Endodermal cell (in vitro differentiated cells): ENCODE results near the gene LZTR1. TPM values are rescaled to one million over a fixed set of nuclear protein-coding genes. Genes with fewer than 3 reads are reported as not detected.

Experiments
- DNase-seq: peaks from one replicate; pipeline ENCODE4 v3.0.0-alpha.2; 2017
- H3K27ac ChIP-seq: 2 replicates; pipeline ENCODE4 v1.5.1; 2013; ENCODE audit warnings: mild to moderate bottlenecking, low read depth, low read length, moderate library complexity
- H3K27me3 ChIP-seq: 2 replicates; pipeline ENCODE4 v1.6.1; 2013; ENCODE audit warnings: mild to moderate bottlenecking, low read length, moderate library complexity; ENCODE audit not compliant: insufficient read depth, control insufficient read depth, poor library complexity, severe bottlenecking
- H3K36me3 ChIP-seq: 2 replicates; pipeline ENCODE4 v1.7.0; 2013; ENCODE audit warnings: mild to moderate bottlenecking, low read length, moderate library complexity; ENCODE audit not compliant: control insufficient read depth, insufficient read depth
- H3K4me1 ChIP-seq: one replicate; pipeline ENCODE4 v1.7.0; 2013; ENCODE audit warnings: low read length; ENCODE audit not compliant: control insufficient read depth, insufficient read depth
- H3K4me3 ChIP-seq: 2 replicates; pipeline ENCODE4 v1.5.1; 2013; ENCODE audit warnings: mild to moderate bottlenecking, low read length, moderate library complexity
- H3K9ac ChIP-seq: 2 replicates; pipeline ENCODE4 v1.6.1; 2013; ENCODE audit warnings: mild to moderate bottlenecking, low read length, moderate library complexity; ENCODE audit not compliant: poor library complexity, severe bottlenecking; ENCODE audit errors: extremely low read depth
- H3K9me3 ChIP-seq: 2 replicates; pipeline ENCODE4 v1.6.1; 2013; ENCODE audit warnings: mild to moderate bottlenecking, low read length, moderate library complexity; ENCODE audit not compliant: control insufficient read depth
- H3K27ac Mint-ChIP-seq: 2 replicates; pipeline ENCODE4 v1.8.0; 2020; ENCODE audit warnings: mixed read lengths
- H3K27me3 Mint-ChIP-seq: 2 replicates; pipeline ENCODE4 v1.8.0; 2021; ENCODE audit warnings: mild to moderate bottlenecking, mixed read lengths; ENCODE audit not compliant: insufficient read depth
- H3K36me3 Mint-ChIP-seq: 2 replicates; pipeline ENCODE4 v1.8.0; 2020; ENCODE audit warnings: low read depth, mixed read lengths
- H3K4me1 Mint-ChIP-seq: 2 replicates; pipeline ENCODE4 v1.8.0; 2020; ENCODE audit warnings: mixed read lengths
- H3K4me3 Mint-ChIP-seq: 2 replicates; pipeline ENCODE4 v1.8.0; 2020; ENCODE audit warnings: mild to moderate bottlenecking, moderate library complexity, mixed read lengths
- H3K9me3 Mint-ChIP-seq: 2 replicates; pipeline ENCODE4 v1.8.0; 2020; ENCODE audit warnings: mild to moderate bottlenecking, mixed read lengths
- CTCF ChIP-seq: fragments of 200-600 bp; sonication (generic); conservative IDR thresholded peaks from 2 replicates; pipeline ENCODE4 v1.5.0; 2021; ENCODE audit warnings: antibody characterized with exemption, mild to moderate bottlenecking
- WGBS, 2 experiments: methylation state at CpG; one replicate each; pipeline versions ENCODE4 v1.1.5 to v1.1.7; 2013; ENCODE audit warnings: missing lambda C conversion rate in 2 of 2, mixed read lengths in 1 of 2; ENCODE audit not compliant: insufficient coverage in 1 of 2, insufficient read length in 1 of 2; 5-methylcytosine and 5-hydroxymethylcytosine counted together
- total RNA-seq, 2 donors: library from RNA; stranded (reverse); fragmentation: NEBNext Ultra II Directional in 1 of 2; extraction: Animal tissue kit (Norgen Biotek cat#: 25700) in 1 of 2; gene quantifications; 2 replicates in 1 of 2; 3 replicates in 1 of 2; pipeline ENCODE4 v1.2.1, GENCODE V29; 2021

The LZTR1 gene
- total RNA-seq, 2 donors from 2014 or later = 56.5 to 73.2 TPM

- H3K9me3 Mint-ChIP-seq = no peaks in the 10 kb centered on the region
- no peak for DNase-seq
- H3K4me3 Mint-ChIP-seq = peak overlapping the region; percentile 57
- no peak overlapping the region for H3K27ac Mint-ChIP-seq
- Histone ChIP-seq H3K4me3 (no peak overlapping the region), H3K27ac (no peak overlapping the region), H3K9ac (no peak overlapping the region), H3K36me3 (no peaks in the 10 kb centered on the region), H3K4me1 (no peaks in the 10 kb centered on the region), H3K27me3 (peaks cover 47% of the 10 kb centered on the region), H3K9me3 (no peaks in the 10 kb centered on the region)
- no peak for TF ChIP-seq CTCF
- H3K27me3 Mint-ChIP-seq = peaks cover 35% of the 10 kb centered on the region
- H3K36me3 Mint-ChIP-seq = no peaks in the 10 kb centered on the region
- peaks cover 4% of the 10 kb centered on the region for H3K4me1 Mint-ChIP-seq
- WGBS, 2 experiments = 92 to 94% methylated on average over 37 to 40 of the region's 40 CpGs
These were observed 48.8 kb downstream of the LZTR1 start for GRCh38 chr22:21030621-21031544.

DNA sequence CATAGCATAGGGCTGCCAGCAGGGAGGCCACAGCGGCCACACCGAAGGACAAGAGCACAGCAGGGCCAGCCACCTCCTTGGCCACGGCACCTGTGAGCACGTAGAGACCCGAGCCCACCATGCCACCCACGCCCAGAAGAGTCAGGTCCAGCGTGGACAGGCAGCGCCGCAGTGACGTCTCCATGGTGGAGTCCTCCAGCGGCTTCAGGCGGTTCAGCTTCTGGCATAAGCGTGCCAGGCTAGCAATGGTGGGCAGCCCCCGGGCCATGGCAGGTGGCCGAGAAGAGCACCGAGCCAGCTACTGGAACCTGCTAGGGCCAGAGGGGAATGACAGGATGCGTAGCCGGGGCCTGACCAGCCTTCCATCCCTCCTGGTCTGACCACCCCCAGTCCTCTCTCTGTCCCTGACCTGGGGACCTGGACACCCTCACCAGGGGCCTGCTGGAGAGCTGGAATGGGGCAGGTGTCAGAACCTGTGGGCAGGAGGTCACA lies 49.5 kb downstream of the LZTR1 start:
- peaks cover 47% of the 10 kb centered on the region for H3K27me3 ChIP-seq
- H3K4me3 Mint-ChIP-seq = peak overlapping the region; percentile 57
- no peaks in the 10 kb centered on the region for H3K9me3 ChIP-seq
- WGBS, 2 experiments = 82 to 88% methylated on average over 13 to 18 of the region's 18 CpGs
- H3K9ac ChIP-seq = no peak overlapping the region
- peaks cover 4% of the 10 kb centered on the region for H3K4me1 Mint-ChIP-seq
- H3K36me3 ChIP-seq = no peaks in the 10 kb centered on the region
- no peak overlapping the region for H3K27ac Mint-ChIP-seq
- no peaks in the 10 kb centered on the region for H3K9me3 Mint-ChIP-seq
- peaks cover 35% of the 10 kb centered on the region for H3K27me3 Mint-ChIP-seq
- no peak for DNase-seq
- no peaks in the 10 kb centered on the region for H3K36me3 Mint-ChIP-seq
- no peak for TF ChIP-seq CTCF
- no peak overlapping the region for H3K27ac ChIP-seq
- no peaks in the 10 kb centered on the region for H3K4me1 ChIP-seq
- H3K4me3 ChIP-seq = no peak overlapping the region

GRCh38 chr22:21032037-21032867 lies 50.2 kb downstream of the LZTR1 start, which contains the start of gene SLC7A4:
Gene SLC7A4 (minus strand): TSS chr22:21032561. CDS start chr22:21031812, 749 bp downstream.
- H3K4me1 Mint-ChIP-seq = no peaks in the 10 kb centered on the region

More at GRCh38 chr22:21032037-21032867, 50.2 kb downstream of the LZTR1 start, which contains the start of gene SLC7A4:
- Histone ChIP-seq H3K27ac (no peak within 1 kb of the TSS), H3K9me3 (no peaks in the 10 kb centered on the region), H3K4me3 (no peak within 1 kb of the TSS), H3K4me1 (no peaks in the 10 kb centered on the region), H3K36me3 (no peaks in the 10 kb centered on the region), H3K9ac (no peak within 1 kb of the TSS), H3K27me3 (peaks cover 47% of the 10 kb centered on the region)
- Mint-ChIP-seq H3K27ac (no peak within 1 kb of the TSS), H3K36me3 (no peaks in the 10 kb centered on the region), H3K9me3 (no peaks in the 10 kb centered on the region), H3K4me3 (peak within 1 kb of the TSS; percentile 57), H3K27me3 (peaks cover 35% of the 10 kb centered on the region)
- TF ChIP-seq CTCF = no peak
- DNase-seq = peak; percentile 73
- 19 to 22% methylated on average over 28 to 59 of the region's 59 CpGs for WGBS, 2 experiments
